Measurements from ENCODE around the gene CCM2.

DNA sequence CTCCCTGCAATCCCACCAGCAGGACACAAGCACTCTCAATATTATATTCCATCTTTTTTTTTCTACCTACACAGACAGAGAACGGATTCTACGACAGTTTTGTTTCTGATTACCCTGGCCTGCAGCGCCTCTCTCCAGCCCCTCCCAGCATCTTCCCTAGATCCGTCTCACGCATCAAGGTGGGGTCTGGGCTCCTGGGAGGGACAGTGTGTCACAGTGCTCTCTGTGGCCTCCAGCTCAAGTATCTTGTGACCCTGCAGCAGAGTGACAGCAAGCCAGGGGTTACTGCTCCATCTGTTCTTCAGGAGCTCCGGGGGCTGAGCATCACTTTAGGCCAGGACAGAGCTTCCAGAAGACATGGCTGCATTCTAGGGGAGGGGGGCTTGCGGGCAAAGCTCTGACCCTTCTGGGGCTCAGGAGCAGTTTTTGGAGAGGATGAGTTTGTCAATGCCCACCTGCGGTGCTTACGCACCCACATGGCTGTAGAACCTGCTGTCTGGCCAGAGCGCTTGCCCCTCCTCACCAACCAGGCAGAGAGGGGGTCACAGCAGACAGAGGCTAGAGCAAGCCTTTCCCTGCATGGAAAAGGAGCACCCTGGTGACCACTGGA is 43.7 kb upstream of the CCM2 start:
- no peak for TF ChIP-seq POLR2AphosphoS5 (IDR thresholded peaks at IDR 0.05)
- TF ChIP-seq CTCF (IDR thresholded peaks at IDR 0.05) = no peak
- no peak for TF ChIP-seq POLR2A (IDR thresholded peaks at IDR 0.05)
